Neuronal stem cell (in vitro differentiated cells): ENCODE measurements around the gene CDK5RAP3.

ENCODE experiments used
- DNase-seq: peaks from one replicate; pipeline ENCODE4 v3.0.0-alpha.2; 2013; ENCODE audit warnings: low spot score
- H2AFZ ChIP-seq: one replicate; pipeline ENCODE4 v1.6.1; 2013; ENCODE audit warnings: mild to moderate bottlenecking, low read length, inconsistent platforms
- H2AK5ac ChIP-seq: 2 replicates; pipeline ENCODE4 v1.6.1; 2013; ENCODE audit warnings: low read depth, mild to moderate bottlenecking, inconsistent platforms, low read length, moderate library complexity, mixed read lengths
- H2BK120ac ChIP-seq: 2 replicates; pipeline ENCODE4 v1.6.1; 2013; ENCODE audit warnings: low read depth, mild to moderate bottlenecking, inconsistent platforms, low read length, moderate library complexity, mixed read lengths
- H2BK12ac ChIP-seq: one replicate; pipeline ENCODE4 v1.6.1; 2013; ENCODE audit warnings: low read length, inconsistent platforms
- H2BK15ac ChIP-seq: 2 replicates; pipeline ENCODE4 v1.6.1; 2013; ENCODE audit warnings: mild to moderate bottlenecking, low read length, inconsistent platforms, mixed read lengths
- H2BK5ac ChIP-seq: one replicate; pipeline ENCODE4 v1.6.1; 2013; ENCODE audit warnings: inconsistent platforms, mild to moderate bottlenecking, low read length, moderate library complexity
- H3K14ac ChIP-seq: one replicate; pipeline ENCODE4 v1.6.1; 2013; ENCODE audit warnings: low read length, inconsistent platforms
- H3K18ac ChIP-seq: 2 replicates; pipeline ENCODE4 v1.6.1; 2013; ENCODE audit warnings: low read length, inconsistent platforms
- H3K23ac ChIP-seq: 2 replicates; pipeline ENCODE4 v1.6.1; 2013; ENCODE audit warnings: low read depth, mild to moderate bottlenecking, mixed read lengths, low read length, inconsistent platforms; ENCODE audit not compliant: poor library complexity
- H3K27ac ChIP-seq: replicated peaks from 3 replicates; pipeline ENCODE4 v1.5.1; 2013; ENCODE audit warnings: low read length, inconsistent platforms
- H3K27me3 ChIP-seq, 3 experiments: 2 replicates each; pipeline ENCODE4 v1.6.1; 2013; ENCODE audit warnings: low read length in 3 of 3, mild to moderate bottlenecking in 2 of 3, inconsistent platforms in 1 of 3, low read depth in 1 of 3, mixed read lengths in 1 of 3, moderate library complexity in 1 of 3; ENCODE audit not compliant: control insufficient read depth in 3 of 3, insufficient read depth in 3 of 3
- H3K36me3 ChIP-seq, 2 donors: replicated peaks in 1 of 2; 2 replicates each; pipeline ENCODE4 v1.6.1; 2013; ENCODE audit warnings: low read length in 2 of 2; ENCODE audit not compliant: control insufficient read depth in 2 of 2, insufficient read depth in 2 of 2
- H3K4ac ChIP-seq: 2 replicates; pipeline ENCODE4 v1.6.1; 2013; ENCODE audit warnings: inconsistent platforms, mild to moderate bottlenecking, low read length, moderate library complexity
- H3K4me1 ChIP-seq, 2 donors: 1 replicate in 1 of 2; 2 replicates in 1 of 2; pipeline ENCODE4 v1.6.1; 2013; ENCODE audit warnings: low read length in 2 of 2, low read depth in 1 of 2; ENCODE audit not compliant: control insufficient read depth in 2 of 2, insufficient read depth in 1 of 2
- H3K4me2 ChIP-seq: one replicate; pipeline ENCODE4 v1.6.1; 2013; ENCODE audit warnings: mild to moderate bottlenecking, low read length, inconsistent platforms; ENCODE audit not compliant: insufficient read depth, poor library complexity, severe bottlenecking
- H3K4me3 ChIP-seq, 2 donors: 2 replicates each; pipeline ENCODE4 v1.5.1; 2013; ENCODE audit warnings: low read length in 2 of 2, mild to moderate bottlenecking in 2 of 2, inconsistent platforms in 1 of 2, moderate library complexity in 1 of 2
- H3K79me1 ChIP-seq: one replicate; pipeline ENCODE4 v1.6.1; 2013; ENCODE audit warnings: low read depth, mild to moderate bottlenecking, inconsistent platforms, low read length, moderate library complexity
- H3K9ac ChIP-seq: one replicate; pipeline ENCODE4 v1.6.1; 2013; ENCODE audit warnings: mild to moderate bottlenecking, low read depth, low read length, inconsistent platforms; ENCODE audit not compliant: poor library complexity
- H3K9me3 ChIP-seq, 2 donors: replicated peaks in 1 of 2; 2 replicates each; pipeline versions ENCODE3 to v1.6.1; 2013; ENCODE audit warnings: low read length in 2 of 2, mild to moderate bottlenecking in 2 of 2, inconsistent platforms in 1 of 2, low read depth in 1 of 2, mixed read lengths in 1 of 2, moderate library complexity in 1 of 2; ENCODE audit not compliant: control insufficient read depth in 2 of 2, insufficient read depth in 1 of 2
- H4K8ac ChIP-seq: one replicate; pipeline ENCODE4 v1.6.1; 2013; ENCODE audit warnings: low read depth, mild to moderate bottlenecking, inconsistent platforms, low read length, moderate library complexity
- H4K91ac ChIP-seq: one replicate; pipeline ENCODE4 v1.6.1; 2013; ENCODE audit warnings: low read length, low read depth, mild to moderate bottlenecking, inconsistent platforms; ENCODE audit not compliant: poor library complexity
- WGBS, 2 donors: extraction: QIAGEN DNeasy Blood & Tissue Kit; methylation state at CpG; one replicate each; pipeline ENCODE4 v1.1.7; 2013; ENCODE audit warnings: missing lambda C conversion rate in 2 of 2, mixed read lengths in 1 of 2; ENCODE audit not compliant: insufficient read length in 2 of 2, insufficient replicate concordance in 1 of 2; ENCODE audit errors: extremely low coverage in 2 of 2; 5-methylcytosine and 5-hydroxymethylcytosine counted together

Gene CDK5RAP3

GRCh38 chr17:48021934-48022333, 51.0 kb downstream of the CDK5RAP3 start:
- Histone ChIP-seq H2AK5ac (no peak overlapping the region), H3K27me3 (peaks cover 0 to 15% (median 0%) of the 10 kb centered on the region in 3 experiments), H3K4me2 (no peak overlapping the region), H3K18ac (no peak overlapping the region), H3K9me3 (no peaks in the 10 kb centered on the region), H3K4me3 (no peak overlapping the region), H3K36me3 (no peaks in the 10 kb centered on the region), H3K27ac (no peak overlapping the region), H4K8ac (no peak overlapping the region), H2AFZ (no peak overlapping the region), H2BK15ac (no peak overlapping the region), H3K4ac (no peak overlapping the region), H3K14ac (no peak overlapping the region), H2BK12ac (no peak overlapping the region), H3K4me1 (peaks cover 16 to 31% of the 10 kb centered on the region in 2 donors), H2BK120ac (no peak overlapping the region), H2BK5ac (no peak overlapping the region), H3K9ac (no peak overlapping the region), H3K23ac (no peak overlapping the region), H4K91ac (no peak overlapping the region), H3K79me1 (no peaks in the 10 kb centered on the region)
- WGBS, 2 donors: no CpG with 5 or more reads among the region's 5 CpGs
- no peak for DNase-seq

GRCh38 chr17:48022901-48023300, 52.0 kb downstream of the CDK5RAP3 start:
- H3K36me3 ChIP-seq: no peaks in the 10 kb centered on the region
- H4K91ac ChIP-seq: no peak overlapping the region
- peak overlapping the region; percentile 79 for H2AFZ ChIP-seq
- WGBS, 2 donors: no CpG with 5 or more reads among the region's 6 CpGs
- H2BK120ac ChIP-seq: no peak overlapping the region
- H2AK5ac ChIP-seq: no peak overlapping the region
- H3K4me1 ChIP-seq: peaks cover 16 to 32% of the 10 kb centered on the region in 2 donors
- no peak for DNase-seq
- no peak overlapping the region for H3K4me3 ChIP-seq
- H3K14ac ChIP-seq: no peak overlapping the region
- no peak overlapping the region for H2BK12ac ChIP-seq
- H3K4ac ChIP-seq: no peak overlapping the region
- H3K18ac ChIP-seq: no peak overlapping the region
- H3K79me1 ChIP-seq: no peaks in the 10 kb centered on the region
- H2BK5ac ChIP-seq: no peak overlapping the region
- H3K9ac ChIP-seq: no peak overlapping the region
- H3K9me3 ChIP-seq: no peaks in the 10 kb centered on the region
- H3K27me3 ChIP-seq: peaks cover 0 to 15% (median 0%) of the 10 kb centered on the region in 3 experiments
- no peak overlapping the region for H3K23ac ChIP-seq
- H2BK15ac ChIP-seq: no peak overlapping the region
- H4K8ac ChIP-seq: no peak overlapping the region
- H3K4me2 ChIP-seq: no peak overlapping the region
- H3K27ac ChIP-seq: no peak overlapping the region

GRCh38 chr17:48023400-48024148, 52.7 kb downstream of the CDK5RAP3 start:
- Histone ChIP-seq H3K4me1 (peaks cover 14 to 29% of the 10 kb centered on the region in 2 donors), H3K36me3 (no peaks in the 10 kb centered on the region), H3K4ac (no peak overlapping the region), H2BK120ac (peak overlapping the region; percentile 69), H3K4me3 (peak overlapping the region; percentile 33 to 72), H3K18ac (peak overlapping the region; percentile 93), H4K91ac (no peak overlapping the region), H2BK5ac (peak overlapping the region; percentile 63), H3K79me1 (no peaks in the 10 kb centered on the region), H2BK15ac (peak overlapping the region; percentile 63), H3K27ac (peak overlapping the region; percentile 50), H3K4me2 (peak overlapping the region; percentile 99), H3K9ac (peak overlapping the region; percentile 80), H3K14ac (no peak overlapping the region), H4K8ac (no peak overlapping the region), H3K23ac (peak overlapping the region; percentile 6), H2AFZ (peak overlapping the region; percentile 79), H2AK5ac (peak overlapping the region; percentile 71), H3K27me3 (peaks cover 0 to 15% (median 0%) of the 10 kb centered on the region in 3 experiments), H3K9me3 (no peaks in the 10 kb centered on the region), H2BK12ac (peak overlapping the region; percentile 52)
- DNase-seq: no peak
- WGBS, 2 donors: no CpG with 5 or more reads among the region's 54 CpGs

GRCh38 chr17:48024149-48025039, 53.5 kb downstream of the CDK5RAP3 start:
- no peak overlapping the region for H4K8ac ChIP-seq
- no peak overlapping the region for H2BK12ac ChIP-seq
- no CpG with 5 or more reads among the region's 54 CpGs for WGBS, 2 donors
- H2AFZ ChIP-seq: peak overlapping the region; percentile 79
- no peaks in the 10 kb centered on the region for H3K79me1 ChIP-seq
- peak overlapping the region; percentile 71 for H2AK5ac ChIP-seq
- peak overlapping the region; percentile 63 for H2BK15ac ChIP-seq
- H2BK5ac ChIP-seq: peak overlapping the region; percentile 63
- H3K4me1 ChIP-seq: peaks cover 14 to 29% of the 10 kb centered on the region in 2 donors
- H3K36me3 ChIP-seq: no peaks in the 10 kb centered on the region
- H3K4ac ChIP-seq: no peak overlapping the region
- no peak overlapping the region for H3K14ac ChIP-seq
- no peak overlapping the region for H3K27ac ChIP-seq
- H2BK120ac ChIP-seq: peak overlapping the region; percentile 69
- H3K9ac ChIP-seq: peak overlapping the region; percentile 80
- H3K4me2 ChIP-seq: peak overlapping the region; percentile 99
- H4K91ac ChIP-seq: no peak overlapping the region
- peak overlapping the region; percentile 93 for H3K18ac ChIP-seq
- no peak for DNase-seq
- H3K9me3 ChIP-seq: no peaks in the 10 kb centered on the region
- H3K4me3 ChIP-seq: peak overlapping the region; percentile 33 to 72
- H3K23ac ChIP-seq: peak overlapping the region; percentile 6
- peaks cover 0 to 15% (median 0%) of the 10 kb centered on the region in 3 experiments for H3K27me3 ChIP-seq
